Ovary (tissue), 9 donors: Measurements from ENCODE around the gene CALML5. TPM values are rescaled to one million over a fixed set of nuclear protein-coding genes. Genes with fewer than 3 reads are reported as not detected.

Experiments
- DNase-seq, 5 donors: peaks; one replicate each; pipeline ENCODE4 v3.0.0-alpha.2; 2019 to 2020
- H3K27ac ChIP-seq, 2 donors: fragments of 200-600 bp; one replicate each; pipeline versions ENCODE4 v1.5.1 to v1.8.0; 2019 to 2022
- H3K27me3 ChIP-seq: fragments of 200-600 bp; one replicate; pipeline ENCODE4 v1.8.0; 2022
- H3K36me3 ChIP-seq: fragments of 200-600 bp; sonication (generic); one replicate; pipeline ENCODE4 v1.5.1; 2019
- H3K4me1 ChIP-seq: one replicate; pipeline ENCODE4 v1.8.1; 2013; ENCODE audit warnings: mild to moderate bottlenecking, moderate library complexity; ENCODE audit not compliant: insufficient read depth
- H3K4me3 ChIP-seq: fragments of 200-600 bp; sonication (generic); one replicate; pipeline ENCODE4 v1.5.1; 2017
- H3K9me3 ChIP-seq, 2 donors: fragments of 200-600 bp in 1 of 2; sonication (generic) in 1 of 2; one replicate each; pipeline versions ENCODE4 v1.5.1 to v1.8.1; 2013 to 2019; ENCODE audit warnings: mild to moderate bottlenecking in 1 of 2, moderate library complexity in 1 of 2
- CTCF ChIP-seq, 3 donors: fragments of 450-650 bp in 2 of 3; fragments of 200-600 bp in 1 of 3; IDR thresholded peaks; one replicate each; pipeline versions ENCODE4 v1.5.1 to v1.8.0; 2016 to 2022; ENCODE audit warnings: antibody characterized with exemption in 3 of 3, mild to moderate bottlenecking in 1 of 3
- EP300 ChIP-seq: sonication (generic); formaldehyde crosslinking; IDR thresholded peaks from one replicate; pipeline ENCODE4 v1.6.1; 2017; ENCODE audit warnings: antibody characterized with exemption
- POLR2A ChIP-seq: fragments of 450-650 bp; IDR thresholded peaks from one replicate; pipeline ENCODE4 v1.6.1; 2017; ENCODE audit warnings: antibody characterized with exemption, mild to moderate bottlenecking, moderate library complexity
- WGBS, 3 donors: extraction: QIAGEN DNeasy Blood & Tissue Kit in 1 of 3; methylation state at CpG; one replicate each; pipeline versions ENCODE4 v1.1.5 to v1.1.7; 2013 to 2017; 5-methylcytosine and 5-hydroxymethylcytosine counted together
- intact Hi-C, 4 donors: fragments of 100-400 bp; cut with DNase I; formaldehyde crosslinking; loops; one replicate each; pipeline versions ENCODE4 v1.11.0 to v1.15.1; 2022 to 2023
- polyA plus RNA-seq, 2 donors: library from polyadenylated mRNA; stranded (reverse); fragments of 200-250 nt in 1 of 2; fragments of 350-450 nt in 1 of 2; fragmentation: Illumina TruSeq in 1 of 2; extraction: RNeasy Lipid Tissue Mini Kit (QIAGEN cat#74804) in 1 of 2; gene quantifications; one replicate each; pipeline ENCODE4 v1.2.3, GENCODE V29; 2013 to 2014
- total RNA-seq, 7 donors: library from RNA; depleted of rRNA in 2 of 7; stranded (reverse); fragments of >200 nt in 2 of 7; fragmentation: NEBNext Ultra II Directional in 3 of 7; extraction: Animal tissue kit (Norgen Biotek cat#: 25700) in 3 of 7; gene quantifications; one replicate each; pipeline versions ENCODE4 v1.1.0 to v1.2.4, GENCODE V29; 2016 to 2023
- donor health status: DM: no; HTN: no; CAD: no; lungs with moderate emphysema.
- donor health status: DM: no; HTN: no; CAD: no.
- donor health status: Bipolar disorder and iron deficiency.
- donor health status: DM: yes; HTN: yes; CAD: no.
- donor health status: DM: no; HTN: no; CAD: no.
- donor health status: DM: yes; HTN: yes; CAD: no.

Gene CALML5
- total and polyA plus RNA-seq, 9 donors, result 1.7 TPM; not detected in 8

- no peak for DNase-seq
- intact Hi-C loops, result no loop called here
- TF ChIP-seq CTCF (IDR thresholded peaks at IDR 0.05) (no peak), POLR2A (no peak), EP300 (no peak)
- Histone ChIP-seq H3K9me3 (no peaks in the 10 kb centered on the region), H3K27ac (no peak overlapping the region), H3K4me3 (no peak overlapping the region), H3K4me1 (no peaks in the 10 kb centered on the region), H3K27me3 (no peaks in the 10 kb centered on the region), H3K36me3 (no peaks in the 10 kb centered on the region)
- 74 to 81% (median 81%) methylated on average over 10 of the region's 10 CpGs for WGBS, 3 donors
Observed at GRCh38 chr10:5515948-5516761, 16.8 kb upstream of the CALML5 start.

- Histone ChIP-seq H3K9me3 (no peaks in the 10 kb centered on the region), H3K27ac (no peak overlapping the region), H3K4me3 (no peak overlapping the region), H3K27me3 (no peaks in the 10 kb centered on the region), H3K36me3 (no peaks in the 10 kb centered on the region), H3K4me1 (no peaks in the 10 kb centered on the region)
- intact Hi-C loops, result no loop called here
- no peak for DNase-seq
- TF ChIP-seq EP300, result no peak
- no peak for TF ChIP-seq POLR2A
- TF ChIP-seq CTCF (IDR thresholded peaks at IDR 0.05), result no peak
- WGBS, 3 donors, result 90 to 92% (median 90%) methylated on average over 16 of the region's 16 CpGs
Observed at GRCh38 chr10:5514226-5514850, 15.0 kb upstream of the CALML5 start.

- TF ChIP-seq POLR2A, result no peak
- no peak for TF ChIP-seq EP300
- no peak for TF ChIP-seq CTCF (IDR thresholded peaks at IDR 0.05)
- Histone ChIP-seq H3K9me3 (no peaks in the 10 kb centered on the region), H3K27me3 (no peaks in the 10 kb centered on the region), H3K36me3 (no peaks in the 10 kb centered on the region), H3K4me3 (no peak overlapping the region), H3K4me1 (no peaks in the 10 kb centered on the region), H3K27ac (no peak overlapping the region)
- intact Hi-C loops, result no loop called here
- WGBS, 3 donors, result 83 to 88% (median 85%) methylated on average over 15 of the region's 15 CpGs
- no peak for DNase-seq
Observed at GRCh38 chr10:5512881-5513612, 13.7 kb upstream of the CALML5 start.

GRCh38 chr10:5512331-5512730, 13.0 kb upstream of the CALML5 start:
- TF ChIP-seq POLR2A (no peak), CTCF (IDR thresholded peaks at IDR 0.05) (no peak), EP300 (no peak)
- WGBS, 3 donors, result 93 to 95% (median 93%) methylated on average over 25 of the region's 25 CpGs
- no peaks in the 10 kb centered on the region for H3K4me1 ChIP-seq
- no peaks in the 10 kb centered on the region for H3K9me3 ChIP-seq
- H3K36me3 ChIP-seq, result no peaks in the 10 kb centered on the region
- H3K4me3 ChIP-seq, result no peak overlapping the region
- intact Hi-C loops, result no loop called here
- DNase-seq, result no peak
- H3K27ac ChIP-seq, result no peak overlapping the region
- no peaks in the 10 kb centered on the region for H3K27me3 ChIP-seq
